Panc1 (cell line): Measurements from ENCODE around the gene DNAH12.

Source experiments
- CTCF ChIP-seq: fragments of 450-650 bp; IDR thresholded peaks from 2 replicates; pipeline ENCODE4 v1.5.1; 2017; ENCODE audit warnings: mild to moderate bottlenecking
- POLR2AphosphoS5 ChIP-seq: IDR thresholded peaks from 2 replicates; pipeline ENCODE4 v1.6.1; 2012; ENCODE audit warnings: mild to moderate bottlenecking, low read depth, low read length, moderate library complexity
- REST ChIP-seq, 2 experiments: IDR thresholded peaks; 2 replicates each; pipeline ENCODE4 v1.6.1; 2011 to 2012; ENCODE audit warnings: low read depth in 2 of 2, control low read depth in 1 of 2, low read length in 1 of 2, mild to moderate bottlenecking in 1 of 2, moderate library complexity in 1 of 2; ENCODE audit not compliant: insufficient read depth in 1 of 2
- SIN3A ChIP-seq: IDR thresholded peaks from 2 replicates; pipeline ENCODE4 v1.6.1; 2012; ENCODE audit warnings: low read depth, mild to moderate bottlenecking, low read length, moderate library complexity, borderline replicate concordance; ENCODE audit not compliant: insufficient read depth

- TF ChIP-seq POLR2AphosphoS5 (no peak), CTCF (no peak), SIN3A (no peak), REST (IDR thresholded peaks at IDR 0.05; ENCODE audit: insufficient read depth in 1 of 2, low read depth in 2 of 2, low read length in 1 of 2) (no peak)
Measured at GRCh38 chr3:57354768-57355167, 189.4 kb downstream of the DNAH12 start.
